GM18526 (cell line): ENCODE results near the gene ZFAND6.

Source experiments
- POLR2A ChIP-seq: IDR thresholded peaks from 3 replicates; pipeline ENCODE4 v1.6.1; 2011; ENCODE audit not compliant: insufficient read length; ENCODE audit errors: extremely low read depth

Gene ZFAND6

DNA sequence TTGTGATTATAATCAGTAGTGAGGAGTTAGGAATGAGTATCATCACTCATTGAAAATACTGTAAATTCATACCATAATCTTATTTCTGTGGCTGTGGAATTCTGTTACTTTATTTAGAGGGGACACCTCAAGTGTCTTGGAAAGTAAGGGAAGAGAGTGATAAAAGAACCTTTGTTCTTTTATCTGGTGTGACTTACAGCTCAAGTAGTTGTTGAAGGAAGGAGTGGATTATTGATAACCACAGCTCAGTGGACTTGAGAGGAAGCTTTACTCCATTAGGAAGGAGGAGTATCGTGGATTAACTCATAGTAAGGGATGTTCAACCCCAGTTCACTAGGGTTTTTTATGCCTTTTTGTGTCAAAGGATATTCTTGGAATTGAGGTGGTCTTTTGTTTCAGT lies 61.2 kb downstream of the ZFAND6 start:
- TF ChIP-seq POLR2A = no peak

DNA sequence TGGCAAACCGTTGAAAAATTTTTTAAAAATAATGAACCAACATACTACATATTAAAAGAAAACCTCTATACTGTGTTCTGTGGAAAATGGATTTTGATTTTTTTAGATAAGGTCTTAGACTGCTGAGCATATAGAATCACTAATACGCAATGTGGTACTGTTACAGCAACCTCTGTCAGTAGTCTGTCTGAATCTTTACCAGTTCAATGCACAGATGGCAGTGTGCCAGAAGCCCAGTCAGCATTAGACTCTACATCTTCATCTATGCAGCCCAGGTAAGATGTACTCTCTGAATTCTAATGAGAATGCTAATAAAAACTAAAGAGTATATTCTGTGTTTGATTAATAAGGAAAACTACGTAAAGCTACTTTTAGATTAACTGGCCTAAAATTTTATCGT lies 62.1 kb downstream of the ZFAND6 start:
- no peak for TF ChIP-seq POLR2A

- no peak for TF ChIP-seq POLR2A
Observed at GRCh38 chr15:80123034-80123433, 63.6 kb downstream of the ZFAND6 start.

DNA sequence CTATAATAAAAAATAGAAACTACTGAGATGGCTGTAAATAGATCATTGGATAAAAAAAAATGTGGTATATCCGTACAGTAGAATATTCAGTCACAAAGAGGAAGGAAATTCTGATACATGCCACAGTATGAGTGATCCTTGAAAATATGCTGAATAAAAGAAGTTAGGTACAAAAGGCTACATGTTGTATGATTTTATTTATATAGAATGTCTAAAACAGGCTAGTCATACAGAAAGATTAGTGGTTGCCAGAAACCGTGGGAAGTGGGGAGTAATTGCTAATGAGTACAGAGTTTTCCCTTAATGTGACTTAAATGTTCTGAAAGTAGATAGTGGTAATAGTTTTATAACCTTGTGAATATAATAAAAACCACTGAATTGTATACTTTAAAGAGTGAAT lies 68.4 kb downstream of the ZFAND6 start:
- no peak for TF ChIP-seq POLR2A

DNA sequence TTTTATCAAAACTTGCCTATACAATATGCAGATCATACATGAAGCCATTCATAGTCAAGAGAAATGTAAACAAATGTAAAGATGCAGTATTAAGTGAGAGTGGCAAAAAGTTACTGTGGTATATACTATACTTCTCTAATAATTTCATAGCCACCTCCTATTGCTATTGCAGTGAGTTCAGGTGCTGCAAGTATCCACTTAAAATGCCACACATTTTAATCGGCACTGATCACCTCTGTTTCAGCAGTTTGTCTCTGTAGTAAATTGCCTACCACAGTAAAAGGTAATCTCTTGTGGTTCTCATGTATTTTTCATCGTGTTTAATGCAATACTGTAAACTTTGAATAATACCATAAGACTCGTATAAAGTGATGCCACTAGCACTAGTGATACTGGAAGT lies 72.9 kb downstream of the ZFAND6 start:
- no peak for TF ChIP-seq POLR2A

GRCh38 chr15:80136854-80137253 lies 77.4 kb downstream of the ZFAND6 start:
- no peak for TF ChIP-seq POLR2A

DNA sequence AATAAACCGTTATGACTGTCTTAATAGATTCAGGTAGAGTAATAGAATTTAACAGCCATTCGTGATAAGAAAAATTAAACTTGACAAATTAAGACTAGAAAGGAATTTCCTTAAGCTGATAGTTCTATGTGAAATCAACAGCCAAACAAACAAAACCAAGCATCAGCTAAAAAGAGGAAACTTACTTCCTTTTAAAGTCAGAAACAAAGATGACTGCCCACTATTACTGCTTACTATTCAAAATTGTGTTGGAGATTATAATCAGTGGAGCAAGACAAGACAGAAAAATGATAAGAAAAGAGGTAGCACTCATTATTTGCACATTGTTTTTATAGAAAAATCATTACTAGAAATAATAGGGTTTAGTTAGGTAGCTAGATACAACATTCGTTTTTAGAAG lies 79.5 kb downstream of the ZFAND6 start:
- no peak for TF ChIP-seq POLR2A

GRCh38 chr15:80140909-80141308 lies 81.4 kb downstream of the ZFAND6 start:
- no peak for TF ChIP-seq POLR2A

DNA sequence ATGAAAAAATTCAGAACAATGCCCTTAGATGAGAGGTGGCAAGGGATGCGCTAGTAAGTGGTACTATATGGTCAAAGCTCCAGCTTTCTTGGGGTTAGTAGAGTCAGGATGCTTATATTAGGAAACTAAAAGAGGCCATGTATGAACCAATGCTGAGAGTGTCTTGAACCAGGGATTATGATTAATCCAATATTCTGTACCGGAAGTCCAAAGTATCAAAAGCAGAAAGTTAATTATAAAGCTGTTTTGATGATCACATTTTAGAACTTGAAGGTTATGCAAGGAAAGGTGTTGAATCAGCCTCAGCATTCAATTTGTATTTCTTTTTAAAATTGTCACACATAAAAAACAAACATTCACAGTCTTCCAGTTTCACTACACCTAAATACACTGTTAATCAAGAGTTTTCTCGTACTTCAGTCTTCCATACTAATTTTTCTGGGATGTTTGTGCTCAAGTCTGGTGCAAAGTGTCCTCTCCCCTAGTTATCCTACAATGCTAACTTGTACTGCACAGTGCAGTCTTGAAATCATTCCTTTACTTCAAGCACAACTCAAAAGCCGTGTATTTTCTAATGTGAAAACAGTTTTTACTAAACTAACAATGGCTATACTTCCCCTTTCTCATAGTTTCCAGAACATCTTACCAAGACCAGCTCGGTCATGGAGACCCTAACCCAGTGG lies 82.6 kb downstream of the ZFAND6 start:
- TF ChIP-seq POLR2A = no peak

- no peak for TF ChIP-seq POLR2A
Observed at GRCh38 chr15:80142646-80143045, 83.2 kb downstream of the ZFAND6 start.

DNA sequence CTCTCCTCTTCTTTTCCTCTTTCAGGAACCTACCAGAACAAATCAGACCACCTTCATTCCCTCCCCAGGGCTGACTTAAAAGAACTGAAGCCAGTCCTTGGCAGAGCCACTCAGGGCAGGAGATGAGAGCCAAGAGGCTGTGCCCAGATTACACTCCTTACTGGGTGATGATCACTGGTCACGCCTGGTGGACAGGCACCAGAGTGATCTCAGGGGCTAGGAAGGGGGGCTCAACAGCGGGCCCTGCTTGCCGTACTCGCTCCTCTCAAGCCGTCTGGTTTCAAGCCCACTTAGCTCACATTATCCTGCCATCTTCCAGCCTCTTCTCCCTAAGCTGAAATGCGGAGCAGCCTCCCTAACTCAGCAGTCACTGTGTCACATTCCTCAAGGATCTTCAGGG lies 91.7 kb downstream of the ZFAND6 start:
- TF ChIP-seq POLR2A = no peak

GRCh38 chr15:80151576-80151975 lies 92.1 kb downstream of the ZFAND6 start:
- no peak for TF ChIP-seq POLR2A

DNA sequence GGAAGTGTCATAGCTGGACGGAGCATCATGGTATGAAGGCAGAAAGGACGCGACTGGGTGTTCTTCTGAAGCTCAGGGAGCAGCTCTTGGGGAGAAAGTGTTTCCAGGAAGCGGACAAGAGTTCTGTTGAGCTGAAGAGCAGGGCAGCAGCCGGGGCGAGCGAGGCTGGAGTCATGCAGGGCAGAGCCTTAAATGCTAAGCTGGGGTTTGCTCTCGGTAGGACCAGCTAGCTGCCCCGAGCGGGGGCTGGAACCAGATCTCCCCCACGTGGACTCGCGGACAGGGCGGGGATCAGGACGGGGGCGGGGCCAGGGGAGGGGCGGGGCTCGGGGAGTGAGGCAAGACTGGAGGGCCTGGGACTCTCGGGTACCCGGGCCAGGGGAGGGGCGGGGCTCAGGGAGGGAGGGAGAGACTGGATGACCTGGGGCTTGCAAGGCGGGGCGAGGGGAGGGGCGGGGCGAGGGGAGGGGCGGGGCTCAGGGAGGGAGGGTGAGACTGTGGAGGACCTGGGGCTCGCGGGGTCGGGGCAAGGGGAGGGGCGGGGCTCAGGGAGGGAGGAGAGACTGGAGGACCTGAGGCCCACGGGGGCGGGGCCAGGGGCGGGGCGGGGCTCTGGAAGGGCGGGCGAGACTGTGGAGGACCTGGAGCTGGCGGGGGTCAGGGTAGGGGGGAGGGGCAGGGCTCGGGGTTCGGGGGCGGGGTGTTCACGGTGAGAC lies 92.9 kb downstream of the ZFAND6 start:
- no peak for TF ChIP-seq POLR2A

- no peak for TF ChIP-seq POLR2A
Observed at GRCh38 chr15:80152896-80153876, 93.7 kb downstream of the ZFAND6 start, which contains the start of gene FAH. Gene FAH (plus strand): TSS chr15:80152999. CDS start chr15:80153055, 56 bp downstream.

DNA sequence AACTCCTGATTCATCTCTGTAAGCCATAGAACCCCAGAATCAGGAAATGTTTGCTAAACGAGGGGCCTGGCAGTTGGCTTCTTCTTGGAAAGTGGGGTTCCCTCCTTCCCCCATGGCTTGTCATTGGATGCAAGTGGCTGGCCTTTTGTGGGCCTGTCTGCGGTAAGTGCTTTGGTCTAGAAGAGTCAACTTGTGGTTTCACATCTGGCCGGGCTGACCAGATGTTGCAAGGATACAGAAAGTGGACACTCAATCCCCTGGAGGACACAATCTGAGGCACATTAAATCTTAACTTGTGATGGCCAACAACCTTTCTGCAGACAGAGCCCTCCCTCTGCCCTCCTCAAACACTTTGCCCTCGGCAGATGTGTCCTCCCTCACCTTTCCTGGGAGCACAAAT lies 94.4 kb downstream of the ZFAND6 start:
- TF ChIP-seq POLR2A = no peak
